ENCODE data around the gene CCDC12.
"Not testable (repeated sequence)": the region's sequence is repeated elsewhere in the genome, so short reads cannot be mapped to it uniquely, and the experiment has no call there.

Gene CCDC12

GRCh38 chr3:46978985-46979944 lies 2.7 kb upstream of the CCDC12 start, which contains the start of gene NBEAL2:
NBEAL2 (plus strand) TSS chr3:46979666; CDS start chr3:46979862, 196 bp downstream.
- DNase-seq (ENCODE audit: low read depth), result peak; percentile 91

GRCh38 chr3:46978381-46978780 lies 1.8 kb upstream of the CCDC12 start:
- DNase-seq (ENCODE audit: low read depth), result no peak

GRCh38 chr3:46977811-46978195 lies 1.3 kb upstream of the CCDC12 start:
- DNase-seq (ENCODE audit: low read depth), result no peak

GRCh38 chr3:46974421-46975171 lies 1.9 kb downstream of the CCDC12 start:
- no peak for DNase-seq (ENCODE audit: low read depth)

GRCh38 chr3:46972396-46972795 lies 4.1 kb downstream of the CCDC12 start:
- no peak for DNase-seq (ENCODE audit: low read depth)

- no peak for DNase-seq (ENCODE audit: low read depth)
These were observed 4.8 kb downstream of the CCDC12 start for GRCh38 chr3:46971742-46972141.

GRCh38 chr3:46971151-46971550 lies 5.4 kb downstream of the CCDC12 start:
- DNase-seq (ENCODE audit: low read depth), result no peak

- no peak for DNase-seq (ENCODE audit: low read depth)
These were observed 6.0 kb downstream of the CCDC12 start for GRCh38 chr3:46970391-46971091.

- no peak for DNase-seq (ENCODE audit: low read depth)
These were observed 7.6 kb downstream of the CCDC12 start for GRCh38 chr3:46968783-46969428.

- no peak for DNase-seq (ENCODE audit: low read depth)
These were observed 9.7 kb downstream of the CCDC12 start for GRCh38 chr3:46966811-46967210.

GRCh38 chr3:46965151-46965550 lies 11.4 kb downstream of the CCDC12 start:
- DNase-seq (ENCODE audit: low read depth), result no peak

- DNase-seq (ENCODE audit: low read depth), result not testable (repeated sequence)
These were observed 12.4 kb downstream of the CCDC12 start for GRCh38 chr3:46964038-46964590.

GRCh38 chr3:46962990-46963389 lies 13.6 kb downstream of the CCDC12 start:
- DNase-seq (ENCODE audit: low read depth), result no peak

- no peak for DNase-seq (ENCODE audit: low read depth)
These were observed 14.1 kb downstream of the CCDC12 start for GRCh38 chr3:46962427-46962826.

- no peak for DNase-seq (ENCODE audit: low read depth)
These were observed 15.7 kb downstream of the CCDC12 start for GRCh38 chr3:46960835-46961234.

GRCh38 chr3:46960081-46960701 lies 16.4 kb downstream of the CCDC12 start:
- no peak for DNase-seq (ENCODE audit: low read depth)

GRCh38 chr3:46959161-46959511 lies 17.4 kb downstream of the CCDC12 start:
- no peak for DNase-seq (ENCODE audit: low read depth)

GRCh38 chr3:46958467-46959160 lies 17.9 kb downstream of the CCDC12 start:
- DNase-seq (ENCODE audit: low read depth), result no peak

GRCh38 chr3:46957092-46957820 lies 19.3 kb downstream of the CCDC12 start:
- DNase-seq (ENCODE audit: low read depth), result no peak

GRCh38 chr3:46955801-46956259 lies 20.7 kb downstream of the CCDC12 start:
- no peak for DNase-seq (ENCODE audit: low read depth)
